HTERT RPE-1 (cell line): ENCODE results near the gene LOX.

Experiments used
- in situ Hi-C: fragments of 300-500 bp; cut with MboI; formaldehyde crosslinking; loops from 4 replicates; pipeline ENCODE4 v1.14.3; 2020; ENCODE audit warnings: low sequenced_read_pairs

Gene LOX

DNA sequence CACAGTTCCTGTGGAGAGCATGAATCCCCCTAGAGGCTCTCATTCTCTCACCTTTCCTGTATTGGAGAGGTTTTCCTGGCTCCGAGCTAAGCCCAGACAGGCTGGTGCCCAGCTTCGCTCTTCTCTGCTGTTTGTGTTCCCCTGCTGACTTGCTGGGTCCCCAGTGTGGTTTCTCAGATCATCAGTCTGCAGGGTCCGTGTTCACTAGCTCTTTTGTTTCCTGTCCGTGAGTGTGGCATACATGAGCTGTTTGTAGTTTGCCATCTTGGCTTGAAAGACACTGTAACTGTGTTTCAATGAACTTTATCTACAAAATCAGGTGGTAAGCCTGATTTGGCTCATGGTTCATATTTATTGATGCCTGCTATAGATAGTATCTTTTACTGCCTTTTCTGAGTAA is 23.8 kb downstream of the LOX start:
- in situ Hi-C loops: no loop called here

DNA sequence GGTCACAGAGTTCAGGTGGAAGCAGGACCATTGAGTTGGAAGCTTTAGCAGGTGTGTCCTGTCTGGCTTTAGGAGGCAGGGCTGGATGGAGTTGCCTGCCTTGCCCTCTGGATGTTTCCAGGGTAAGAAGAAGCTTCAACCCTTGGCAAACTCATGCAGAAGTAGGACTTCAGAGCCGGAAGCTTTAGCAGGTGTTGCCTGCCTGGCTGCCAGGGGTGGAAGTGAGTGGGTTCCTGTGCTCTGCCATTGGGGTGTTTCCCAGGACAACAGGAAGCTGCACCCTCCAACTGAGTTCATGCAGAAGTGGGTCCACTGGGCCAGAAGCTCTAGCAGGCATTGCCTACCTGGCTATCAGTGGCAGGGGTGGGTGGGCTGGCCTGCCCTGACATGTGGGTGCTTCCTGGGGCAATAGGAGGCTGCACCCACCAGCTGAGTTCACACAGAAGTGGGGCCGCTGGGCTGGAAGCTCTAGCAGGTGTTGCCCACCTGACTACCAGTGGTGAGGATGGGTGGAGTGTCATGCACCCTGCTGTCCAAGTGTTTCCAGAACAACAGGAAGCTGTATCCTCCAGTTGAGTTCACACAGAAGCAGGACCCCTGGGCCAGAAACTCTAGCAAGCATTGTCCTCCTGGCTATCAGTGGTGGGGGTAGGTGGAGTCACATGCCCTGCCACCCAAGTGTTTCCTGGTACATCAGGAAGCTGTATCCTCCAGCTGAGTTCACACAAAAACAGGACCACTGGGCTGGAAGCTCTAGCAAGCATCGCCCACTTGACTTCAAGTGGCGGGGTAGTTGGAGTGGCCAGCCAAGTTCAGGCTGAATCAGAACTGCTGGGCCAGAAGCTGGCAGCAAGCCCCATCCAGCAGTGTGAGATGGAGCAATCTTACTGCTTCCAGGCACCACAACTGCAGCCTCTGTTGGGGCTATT is 24.6 kb downstream of the LOX start:
- in situ Hi-C loops: no loop called here

DNA sequence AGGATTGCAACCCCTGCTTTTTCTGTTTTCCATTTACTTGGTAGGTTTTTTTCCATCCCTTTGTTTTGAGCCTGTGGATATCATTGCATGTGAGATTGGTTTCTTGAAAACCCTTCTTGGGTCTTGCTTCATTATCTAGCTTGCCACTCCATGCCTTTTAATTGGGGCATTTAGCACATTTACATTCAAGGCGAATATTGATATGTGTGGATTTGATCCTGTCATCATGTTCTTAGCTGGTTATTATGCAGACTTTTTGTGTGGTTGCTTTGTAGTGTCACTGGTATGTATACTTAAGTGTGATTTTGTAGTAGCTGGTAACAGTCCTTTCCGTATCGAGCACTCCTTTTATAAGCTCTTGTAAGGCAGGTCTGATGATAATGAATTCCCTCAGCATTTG is 26.5 kb downstream of the LOX start:
- in situ Hi-C loops: no loop called here

DNA sequence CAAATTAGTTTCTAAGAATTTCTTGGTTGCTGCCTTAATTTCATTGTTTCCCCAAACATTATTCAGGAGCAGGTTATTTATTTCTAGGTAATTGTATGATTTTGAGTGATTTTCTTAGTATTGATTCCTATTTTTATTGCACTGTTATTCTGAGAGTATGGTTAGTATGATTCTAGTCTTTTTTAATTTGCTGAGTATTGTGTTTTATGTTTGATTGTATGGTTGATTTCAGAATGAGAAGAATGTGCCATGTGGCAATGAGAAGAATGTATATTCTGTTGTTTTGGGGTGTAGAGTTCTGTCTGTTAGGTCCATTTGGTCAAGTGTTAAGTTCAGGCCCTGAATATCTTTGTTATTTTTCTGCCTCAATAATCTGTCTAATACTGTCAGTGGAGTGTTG is 27.1 kb downstream of the LOX start:
- in situ Hi-C loops: no loop called here

DNA sequence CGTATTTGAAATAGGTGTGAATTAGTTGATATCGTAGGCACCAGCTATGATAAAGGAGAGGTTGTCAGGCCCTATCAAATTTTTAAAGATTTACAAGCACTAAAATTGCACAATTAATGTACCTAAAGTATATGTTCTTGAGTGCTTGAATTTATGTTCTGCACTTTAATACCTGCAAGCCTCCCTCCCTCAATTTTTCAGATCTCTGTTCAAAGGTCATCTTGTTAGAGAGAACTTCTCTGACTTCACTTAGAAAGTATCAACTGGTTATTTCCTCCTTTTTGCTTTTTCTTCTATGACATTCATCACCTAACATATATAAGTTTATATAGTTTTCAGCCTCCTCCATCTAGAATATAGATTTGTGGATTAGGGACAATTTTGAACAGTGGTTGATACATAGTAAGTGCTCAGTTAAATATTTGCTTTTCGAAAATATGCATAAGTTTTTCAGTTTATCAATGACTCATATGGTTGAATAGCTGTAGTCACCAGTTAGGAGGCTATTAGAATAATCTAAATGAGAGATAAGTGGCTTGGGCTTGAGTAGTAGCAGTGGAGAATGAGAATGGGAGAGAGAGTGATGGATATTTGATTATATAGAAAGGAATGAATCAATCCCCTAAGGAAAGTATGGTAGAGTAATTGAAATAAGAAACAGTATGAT is 37.3 kb downstream of the LOX start:
- in situ Hi-C loops: no loop called here

DNA sequence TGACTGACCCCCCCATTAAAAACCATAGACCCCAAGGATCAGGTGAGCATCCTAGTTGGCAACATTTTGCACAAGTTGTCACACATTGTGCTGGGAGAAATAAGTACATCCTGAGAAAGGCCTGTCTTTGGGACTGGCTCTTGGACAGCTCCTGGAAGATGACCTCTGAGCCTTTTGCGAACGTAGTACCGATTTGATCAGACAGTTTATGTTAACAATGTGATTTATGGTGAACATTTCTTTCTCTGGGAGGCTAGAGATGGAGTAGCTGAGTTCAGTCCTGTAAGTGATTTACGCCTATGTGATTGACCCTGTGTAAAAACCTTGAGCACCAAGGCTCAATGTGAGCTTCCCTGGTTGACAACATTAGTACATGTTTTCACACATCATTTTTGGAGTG is 41.7 kb downstream of the LOX start:
- in situ Hi-C loops: no loop called here

DNA sequence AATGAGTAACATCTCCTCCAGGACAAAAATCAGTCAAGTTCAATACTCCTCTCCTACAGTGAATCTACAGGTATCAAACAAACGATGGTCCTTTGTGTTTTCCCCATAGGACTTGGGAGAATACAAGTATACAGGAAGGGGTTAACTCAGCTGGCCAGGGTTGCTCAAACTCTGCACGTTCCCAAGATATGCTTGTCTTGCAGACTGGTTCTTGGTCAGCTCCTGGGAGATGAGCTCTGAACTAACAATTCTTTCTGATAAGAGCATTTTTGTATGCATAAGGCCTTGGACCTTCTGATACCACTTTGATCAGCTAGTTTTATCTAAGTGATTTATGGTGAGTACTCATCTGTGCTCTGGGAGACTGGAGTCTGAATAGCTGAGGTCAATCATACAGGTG is 42.1 kb downstream of the LOX start:
- in situ Hi-C loops: no loop called here

DNA sequence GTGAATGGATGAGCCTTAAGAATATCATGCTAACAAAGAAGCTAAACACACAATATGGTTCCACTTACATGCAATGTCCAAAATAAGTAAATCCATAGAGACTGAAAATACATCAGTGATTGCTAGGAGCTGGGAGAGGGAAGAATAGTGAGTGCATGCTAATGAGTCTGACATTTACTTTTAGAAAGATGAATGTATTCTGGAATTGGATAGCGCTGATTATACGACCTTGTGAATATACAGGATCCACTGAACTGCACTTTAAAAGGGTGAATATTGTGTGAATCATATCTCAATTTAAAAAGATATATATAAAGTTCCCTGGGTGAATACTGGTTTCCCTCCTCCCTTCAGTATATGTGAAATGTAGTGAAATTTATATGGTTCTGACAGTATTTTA is 46.2 kb downstream of the LOX start:
- in situ Hi-C loops: no loop called here

DNA sequence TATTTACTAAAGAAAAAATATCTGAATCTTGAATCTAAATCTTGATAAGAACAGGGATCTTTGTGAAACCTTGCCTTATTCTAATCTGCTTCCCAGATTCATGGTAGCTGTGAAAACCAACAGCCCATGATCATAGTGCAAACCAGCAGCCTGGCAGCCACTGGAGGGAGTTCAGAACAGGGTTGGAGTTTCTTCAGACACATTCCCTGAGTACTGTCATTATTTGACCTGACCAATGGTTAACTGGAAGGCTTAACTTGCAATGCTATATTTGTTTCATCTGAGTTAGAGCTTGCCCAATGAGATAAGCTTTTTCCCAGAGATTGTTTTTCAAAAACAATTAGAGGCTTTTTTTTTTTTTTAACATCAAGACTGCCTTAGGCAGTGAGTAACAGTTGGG is 47.8 kb downstream of the LOX start:
- in situ Hi-C loops: no loop called here

DNA sequence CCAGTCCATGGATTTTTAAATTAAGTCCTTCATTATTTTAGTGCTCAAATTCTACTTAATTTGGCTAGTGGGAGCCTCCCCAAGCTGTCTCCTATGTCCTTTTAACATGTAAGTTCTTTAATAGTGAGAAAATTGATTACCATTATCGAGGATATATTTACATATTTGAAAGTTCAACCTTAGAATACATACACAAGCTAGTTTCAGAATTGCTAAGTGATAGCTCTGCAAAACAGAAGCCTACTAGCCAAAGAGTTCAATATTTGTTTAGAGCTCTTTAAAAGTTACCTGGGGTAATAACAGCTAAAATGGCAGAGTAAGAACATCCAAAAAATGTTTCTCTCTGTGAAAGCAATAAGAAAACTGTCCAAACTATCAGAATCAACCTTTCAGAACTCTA is 48.2 kb downstream of the LOX start:
- in situ Hi-C loops: no loop called here

DNA sequence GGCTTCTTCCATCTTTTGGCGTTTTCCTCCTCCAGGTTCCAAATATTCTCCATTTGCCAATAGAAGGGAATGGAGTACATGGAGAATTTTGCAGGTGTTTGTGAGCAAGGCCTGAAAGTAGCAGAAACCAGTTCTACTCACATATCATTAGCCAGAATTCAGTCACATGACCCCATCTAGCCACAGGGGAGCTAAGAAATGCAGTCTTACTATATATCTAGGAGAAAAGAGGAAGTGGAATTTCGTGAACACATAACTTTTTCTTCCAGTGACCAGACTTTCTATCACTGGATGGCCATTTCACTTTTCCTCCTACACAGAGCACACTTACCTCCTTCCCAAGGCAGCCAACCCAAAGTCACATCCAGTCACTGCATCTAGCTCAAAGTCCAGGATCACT is 55.1 kb downstream of the LOX start:
- in situ Hi-C loops: no loop called here

DNA sequence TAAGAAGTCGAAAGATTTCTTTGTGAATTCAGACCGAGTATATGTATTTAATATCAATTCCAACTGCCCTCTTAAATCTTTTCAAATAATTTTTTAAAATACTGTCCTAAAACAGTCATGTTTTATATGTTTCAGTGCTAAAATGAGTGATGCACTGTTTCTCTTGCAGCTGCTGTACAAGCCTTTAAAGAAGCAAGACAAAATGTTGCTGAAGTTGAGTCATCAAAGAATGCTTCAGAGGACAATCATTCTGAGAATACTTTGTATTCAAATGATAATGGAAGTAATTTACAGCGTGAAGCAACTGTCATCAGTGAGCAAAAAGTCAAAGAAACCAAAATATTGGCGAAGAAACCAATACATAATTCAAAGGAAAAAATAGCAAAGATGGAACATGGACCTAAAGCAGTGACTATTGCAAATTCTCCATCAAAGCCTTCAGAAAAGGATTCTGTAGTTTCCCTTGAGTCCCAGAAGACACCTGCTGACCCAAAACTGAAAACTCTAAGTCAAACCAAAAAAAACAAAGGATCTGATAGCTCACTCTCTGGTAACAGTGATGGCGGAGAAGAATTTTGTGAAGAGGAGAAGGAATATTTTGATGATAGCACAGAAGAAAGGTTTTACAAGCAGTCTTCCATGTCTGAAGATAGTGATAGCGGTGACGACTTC is 58.0 kb downstream of the LOX start:
- in situ Hi-C loops: no loop called here

DNA sequence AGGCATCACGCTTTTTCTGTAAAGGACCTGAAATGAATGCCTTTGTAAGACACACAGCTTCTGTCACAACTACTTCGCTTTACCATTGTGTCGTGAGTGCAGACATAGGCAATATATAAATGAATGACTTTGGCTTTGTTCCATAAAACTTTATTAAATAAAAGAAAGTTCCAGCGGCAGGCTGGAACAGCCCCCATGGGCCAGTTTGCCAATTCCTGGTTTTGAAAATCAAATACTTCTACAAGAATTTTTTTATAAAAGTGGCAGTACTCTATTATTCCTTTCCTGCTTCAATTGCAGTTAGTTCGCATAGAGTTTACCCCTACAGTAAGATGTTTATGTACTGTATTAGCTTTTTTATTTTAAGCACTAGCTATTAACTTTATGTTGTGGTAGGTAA is 62.6 kb downstream of the LOX start:
- in situ Hi-C loops: no loop called here

DNA sequence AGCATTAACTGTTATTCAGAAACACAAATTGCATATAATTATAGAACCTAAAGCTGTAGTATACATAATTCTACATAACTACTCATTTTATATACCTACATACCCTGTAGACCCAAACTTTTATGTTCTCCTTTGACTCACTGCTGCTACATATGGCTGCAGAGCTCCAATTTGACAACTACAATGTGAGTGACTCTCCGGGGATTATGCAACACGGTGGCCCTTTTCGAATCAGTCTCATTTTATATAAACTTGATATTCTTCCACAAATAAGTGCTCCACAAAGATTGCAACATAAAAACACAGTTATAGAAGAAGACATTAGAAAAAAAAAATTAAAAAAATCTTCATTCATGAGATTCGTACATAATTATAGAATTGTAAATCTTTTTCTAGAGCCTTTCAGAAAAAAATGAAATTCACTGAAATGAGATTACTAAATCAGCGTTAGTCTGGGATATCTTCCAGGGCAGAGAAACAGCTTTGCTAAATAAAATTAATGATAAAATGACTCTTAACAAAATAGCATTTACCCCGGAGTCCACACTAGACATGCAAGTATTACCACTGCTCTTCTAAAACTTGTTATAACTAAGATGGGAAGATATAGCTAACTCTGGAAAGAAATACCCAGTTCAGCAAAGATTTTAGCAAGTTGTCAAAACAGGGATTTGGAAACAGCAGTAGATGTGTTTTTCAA is 63.7 kb downstream of the LOX start:
- in situ Hi-C loops: no loop called here
